ENCODE measurements around the gene GRIK4.

The GRIK4 gene

DNA sequence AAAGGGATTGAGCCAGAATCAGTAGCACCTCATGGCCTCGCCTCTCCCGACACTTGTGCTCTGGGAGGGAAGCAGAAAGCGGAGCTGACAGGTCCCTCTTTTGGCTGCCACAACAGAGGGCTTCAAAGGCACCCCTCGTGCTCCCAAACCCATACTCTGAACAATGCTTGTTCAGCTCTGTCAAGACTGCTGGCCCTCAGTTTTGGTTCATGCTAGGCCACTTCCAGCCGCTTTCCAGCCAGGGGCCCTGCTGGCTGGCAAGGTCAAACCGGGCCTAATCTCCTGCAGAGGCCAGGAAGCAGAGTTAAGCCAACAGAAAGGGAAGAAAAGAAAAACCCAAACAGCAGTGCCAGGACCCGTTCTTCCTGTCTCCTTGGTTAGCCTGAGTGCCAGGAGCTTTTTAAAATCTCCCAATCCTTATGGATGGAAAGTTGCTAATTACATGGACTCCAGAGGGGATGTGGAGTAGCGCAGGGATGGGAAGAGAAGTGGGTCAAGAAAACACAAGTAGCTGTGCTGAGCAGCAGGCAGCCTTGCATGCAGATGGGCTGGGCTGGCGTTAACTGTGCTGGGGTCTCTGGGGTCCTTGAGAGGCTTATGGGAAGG, 150.6 kb downstream of the GRIK4 start:
- Histone ChIP-seq H3K9me2 (ENCODE audit: low read depth, low read length) (no peaks in the 10 kb centered on the region), H3K27ac (ENCODE audit: low read depth, low read length, poor library complexity, severe bottlenecking) (no peak overlapping the region), H3K4me2 (ENCODE audit: low read length) (no peak overlapping the region), H2AFZ (ENCODE audit: low read length) (no peak overlapping the region), H4K20me1 (ENCODE audit: insufficient read depth, low read length) (no peaks in the 10 kb centered on the region), H3K27me3 (ENCODE audit: insufficient read depth, low read length) (no peaks in the 10 kb centered on the region), H3K9ac (ENCODE audit: low read length) (no peak overlapping the region), H3K79me2 (ENCODE audit: insufficient read depth, low read length) (no peaks in the 10 kb centered on the region), H3K9me3 (ENCODE audit: low read length) (no peaks in the 10 kb centered on the region), H3F3A (ENCODE audit: insufficient read depth, low read length) (no peaks in the 10 kb centered on the region), H3K4me3 (ENCODE audit: low read depth, low read length, poor library complexity, severe bottlenecking) (no peak overlapping the region), H3K4me1 (ENCODE audit: insufficient read depth, low read length, severe bottlenecking) (no peaks in the 10 kb centered on the region), H3K36me3 (ENCODE audit: insufficient read depth, low read length) (no peaks in the 10 kb centered on the region)
- no peak for TF ChIP-seq EZH2 (IDR thresholded peaks at IDR 0.05; ENCODE audit: borderline replicate concordance, low read length)
- TF ChIP-seq, protein P1, sequence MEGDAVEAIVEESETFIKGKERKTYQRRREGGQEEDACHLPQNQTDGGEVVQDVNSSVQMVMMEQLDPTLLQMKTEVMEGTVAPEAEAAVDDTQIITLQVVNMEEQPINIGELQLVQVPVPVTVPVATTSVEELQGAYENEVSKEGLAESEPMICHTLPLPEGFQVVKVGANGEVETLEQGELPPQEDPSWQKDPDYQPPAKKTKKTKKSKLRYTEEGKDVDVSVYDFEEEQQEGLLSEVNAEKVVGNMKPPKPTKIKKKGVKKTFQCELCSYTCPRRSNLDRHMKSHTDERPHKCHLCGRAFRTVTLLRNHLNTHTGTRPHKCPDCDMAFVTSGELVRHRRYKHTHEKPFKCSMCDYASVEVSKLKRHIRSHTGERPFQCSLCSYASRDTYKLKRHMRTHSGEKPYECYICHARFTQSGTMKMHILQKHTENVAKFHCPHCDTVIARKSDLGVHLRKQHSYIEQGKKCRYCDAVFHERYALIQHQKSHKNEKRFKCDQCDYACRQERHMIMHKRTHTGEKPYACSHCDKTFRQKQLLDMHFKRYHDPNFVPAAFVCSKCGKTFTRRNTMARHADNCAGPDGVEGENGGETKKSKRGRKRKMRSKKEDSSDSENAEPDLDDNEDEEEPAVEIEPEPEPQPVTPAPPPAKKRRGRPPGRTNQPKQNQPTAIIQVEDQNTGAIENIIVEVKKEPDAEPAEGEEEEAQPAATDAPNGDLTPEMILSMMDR (IDR thresholded peaks at IDR 0.05; ENCODE audit: low read length): no peak

GRCh38 chr11:120663142-120663541, 151.6 kb downstream of the GRIK4 start:
- Histone ChIP-seq H3F3A (ENCODE audit: insufficient read depth, low read length) (no peaks in the 10 kb centered on the region), H3K9me3 (ENCODE audit: low read length) (no peaks in the 10 kb centered on the region), H3K36me3 (ENCODE audit: insufficient read depth, low read length) (no peaks in the 10 kb centered on the region), H3K27ac (ENCODE audit: low read depth, low read length, poor library complexity, severe bottlenecking) (no peak overlapping the region), H3K4me2 (ENCODE audit: low read length) (no peak overlapping the region), H3K4me3 (ENCODE audit: low read depth, low read length, poor library complexity, severe bottlenecking) (no peak overlapping the region), H3K9me2 (ENCODE audit: low read depth, low read length) (no peaks in the 10 kb centered on the region), H3K4me1 (ENCODE audit: insufficient read depth, low read length, severe bottlenecking) (no peaks in the 10 kb centered on the region), H2AFZ (ENCODE audit: low read length) (no peak overlapping the region), H3K9ac (ENCODE audit: low read length) (no peak overlapping the region), H3K27me3 (ENCODE audit: insufficient read depth, low read length) (no peaks in the 10 kb centered on the region), H4K20me1 (ENCODE audit: insufficient read depth, low read length) (no peaks in the 10 kb centered on the region), H3K79me2 (ENCODE audit: insufficient read depth, low read length) (no peaks in the 10 kb centered on the region)
- TF ChIP-seq EZH2 (IDR thresholded peaks at IDR 0.05; ENCODE audit: borderline replicate concordance, low read length): no peak
- TF ChIP-seq, protein P1 (IDR thresholded peaks at IDR 0.05; ENCODE audit: low read length): no peak

DNA sequence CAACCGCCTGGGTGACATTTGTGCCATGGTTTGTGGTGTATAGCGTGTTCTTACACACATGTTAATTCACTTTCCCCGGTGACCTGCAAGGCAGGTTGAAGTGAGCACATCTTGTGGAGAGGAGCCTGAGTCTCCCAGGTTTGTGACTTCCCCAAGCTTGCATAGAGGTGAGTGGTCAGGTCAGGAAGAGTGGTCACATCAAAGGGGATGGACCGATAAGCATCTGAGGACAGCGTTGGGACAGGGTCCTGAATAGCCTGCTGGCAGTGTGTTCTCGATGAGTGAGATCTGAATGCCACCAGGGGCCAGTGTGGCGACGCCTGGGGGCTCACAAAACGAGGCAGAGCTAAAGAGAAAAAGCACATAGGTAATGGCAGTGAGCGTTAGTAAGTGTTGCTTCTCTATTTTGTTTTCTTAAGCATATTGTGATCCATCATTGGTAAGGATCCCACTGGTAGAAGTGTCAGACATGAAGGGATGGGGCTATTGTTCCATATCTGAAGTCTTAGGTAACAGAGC, 154.6 kb downstream of the GRIK4 start:
- no peak for TF ChIP-seq EZH2 (IDR thresholded peaks at IDR 0.05; ENCODE audit: borderline replicate concordance, low read length)
- TF ChIP-seq, protein P1 (IDR thresholded peaks at IDR 0.05; ENCODE audit: low read length): no peak
- Histone ChIP-seq H3K27me3 (ENCODE audit: insufficient read depth, low read length) (no peaks in the 10 kb centered on the region), H3K4me2 (ENCODE audit: low read length) (no peak overlapping the region), H3K36me3 (ENCODE audit: insufficient read depth, low read length) (no peaks in the 10 kb centered on the region), H3K9me3 (ENCODE audit: low read length) (no peaks in the 10 kb centered on the region), H3K4me3 (ENCODE audit: low read depth, low read length, poor library complexity, severe bottlenecking) (no peak overlapping the region), H3K9ac (ENCODE audit: low read length) (no peak overlapping the region), H3K79me2 (ENCODE audit: insufficient read depth, low read length) (no peaks in the 10 kb centered on the region), H3F3A (ENCODE audit: insufficient read depth, low read length) (no peaks in the 10 kb centered on the region), H2AFZ (ENCODE audit: low read length) (no peak overlapping the region), H3K27ac (ENCODE audit: low read depth, low read length, poor library complexity, severe bottlenecking) (no peak overlapping the region), H4K20me1 (ENCODE audit: insufficient read depth, low read length) (no peaks in the 10 kb centered on the region), H3K4me1 (ENCODE audit: insufficient read depth, low read length, severe bottlenecking) (no peaks in the 10 kb centered on the region), H3K9me2 (ENCODE audit: low read depth, low read length) (no peaks in the 10 kb centered on the region)

Data from OCI-LY1 (cell line).